Retinal pigment epithelial cell (primary cell): Measurements from ENCODE around the gene DDX27.
"Not testable (repeated sequence)": the region's sequence is repeated elsewhere in the genome, so short reads cannot be mapped to it uniquely, and the experiment has no call there.

Source experiments
- DNase-seq: peaks from one replicate; pipeline ENCODE4 v3.0.0-alpha.2; 2010; ENCODE audit warnings: low read depth
- H3K4me3 ChIP-seq: 2 replicates; pipeline ENCODE4 v1.5.1; 2011; ENCODE audit warnings: mild to moderate bottlenecking, low read length, control low read depth, moderate library complexity
- TF ChIP-seq, protein P1 (sequence below): conservative IDR thresholded peaks from 2 replicates; pipeline ENCODE4 v1.5.1; 2011; ENCODE audit warnings: low read depth, low read length, control low read depth, inconsistent platforms

The DDX27 gene

DNA sequence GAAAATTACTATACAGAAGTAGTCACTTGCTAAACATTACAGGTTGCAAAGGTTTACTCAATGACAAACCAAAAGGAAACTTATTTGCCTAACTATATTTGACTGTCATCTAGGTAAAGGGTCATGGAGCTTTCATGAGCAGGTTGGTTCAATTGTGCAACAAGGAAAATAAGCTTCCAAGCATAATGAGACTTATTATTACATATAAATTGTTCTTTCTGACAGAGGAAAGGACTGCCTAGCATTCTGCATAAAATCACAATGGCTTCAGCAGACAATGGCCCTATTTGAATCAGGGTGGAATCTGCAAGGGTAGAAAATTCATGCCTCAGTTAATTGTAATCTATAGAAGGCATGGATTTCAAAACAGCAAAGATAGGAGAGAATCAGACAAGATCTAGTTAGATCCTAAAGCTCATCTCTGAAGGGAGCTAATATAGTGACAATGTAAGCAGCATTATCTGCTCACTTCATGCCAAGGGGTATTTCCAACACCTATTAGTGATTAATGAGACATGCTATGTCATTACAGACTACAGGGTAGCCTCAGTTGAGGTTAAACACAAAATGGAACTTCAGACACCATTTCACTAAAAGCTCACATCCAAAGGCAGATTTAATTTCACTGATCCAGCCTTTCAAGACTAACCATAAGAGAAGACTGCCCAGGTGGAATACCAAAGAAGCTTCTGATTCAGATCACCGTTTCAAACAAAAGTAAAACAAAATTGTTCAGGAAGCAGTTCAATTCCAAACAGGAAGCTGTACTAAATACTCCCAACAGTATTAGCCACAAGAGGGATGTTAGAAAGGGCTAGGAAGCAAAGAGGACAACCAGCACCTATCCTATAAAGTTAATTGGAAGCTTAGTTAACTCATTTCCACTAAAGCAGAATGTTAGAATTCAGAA is 39.6 kb upstream of the DDX27 start:
- TF ChIP-seq, protein P1, sequence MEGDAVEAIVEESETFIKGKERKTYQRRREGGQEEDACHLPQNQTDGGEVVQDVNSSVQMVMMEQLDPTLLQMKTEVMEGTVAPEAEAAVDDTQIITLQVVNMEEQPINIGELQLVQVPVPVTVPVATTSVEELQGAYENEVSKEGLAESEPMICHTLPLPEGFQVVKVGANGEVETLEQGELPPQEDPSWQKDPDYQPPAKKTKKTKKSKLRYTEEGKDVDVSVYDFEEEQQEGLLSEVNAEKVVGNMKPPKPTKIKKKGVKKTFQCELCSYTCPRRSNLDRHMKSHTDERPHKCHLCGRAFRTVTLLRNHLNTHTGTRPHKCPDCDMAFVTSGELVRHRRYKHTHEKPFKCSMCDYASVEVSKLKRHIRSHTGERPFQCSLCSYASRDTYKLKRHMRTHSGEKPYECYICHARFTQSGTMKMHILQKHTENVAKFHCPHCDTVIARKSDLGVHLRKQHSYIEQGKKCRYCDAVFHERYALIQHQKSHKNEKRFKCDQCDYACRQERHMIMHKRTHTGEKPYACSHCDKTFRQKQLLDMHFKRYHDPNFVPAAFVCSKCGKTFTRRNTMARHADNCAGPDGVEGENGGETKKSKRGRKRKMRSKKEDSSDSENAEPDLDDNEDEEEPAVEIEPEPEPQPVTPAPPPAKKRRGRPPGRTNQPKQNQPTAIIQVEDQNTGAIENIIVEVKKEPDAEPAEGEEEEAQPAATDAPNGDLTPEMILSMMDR = no peak
- no peak overlapping the region for H3K4me3 ChIP-seq
- no peak for DNase-seq

DNA sequence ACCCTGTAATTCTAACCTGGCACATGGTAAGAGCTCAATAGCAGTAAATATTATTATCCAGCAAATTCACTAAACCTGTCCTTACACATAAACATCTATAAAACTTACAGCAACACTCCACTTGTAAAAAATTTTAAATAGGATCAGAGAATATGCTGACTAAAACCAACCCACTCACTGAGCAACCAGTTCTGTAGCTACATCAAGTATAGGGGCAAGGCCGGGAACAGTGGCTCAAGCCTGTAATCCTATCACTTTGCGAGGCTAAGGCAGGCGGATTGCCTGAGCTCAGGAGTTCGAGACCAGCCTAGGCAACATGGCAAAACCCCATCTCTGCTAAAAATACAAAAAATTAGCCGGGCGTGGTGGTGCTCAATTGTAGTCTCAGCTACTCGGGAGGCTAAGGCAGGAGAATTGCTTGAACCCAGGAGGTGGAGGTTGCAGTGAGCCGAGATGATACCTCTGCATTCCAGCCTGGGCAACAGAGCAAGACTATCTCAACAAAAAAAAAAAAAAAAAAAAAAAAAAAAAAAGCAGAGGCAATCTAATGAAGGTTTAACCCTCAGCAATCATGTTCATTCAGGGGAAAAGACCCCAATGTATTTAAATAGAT is 37.8 kb upstream of the DDX27 start:
- no peak for DNase-seq

DNA sequence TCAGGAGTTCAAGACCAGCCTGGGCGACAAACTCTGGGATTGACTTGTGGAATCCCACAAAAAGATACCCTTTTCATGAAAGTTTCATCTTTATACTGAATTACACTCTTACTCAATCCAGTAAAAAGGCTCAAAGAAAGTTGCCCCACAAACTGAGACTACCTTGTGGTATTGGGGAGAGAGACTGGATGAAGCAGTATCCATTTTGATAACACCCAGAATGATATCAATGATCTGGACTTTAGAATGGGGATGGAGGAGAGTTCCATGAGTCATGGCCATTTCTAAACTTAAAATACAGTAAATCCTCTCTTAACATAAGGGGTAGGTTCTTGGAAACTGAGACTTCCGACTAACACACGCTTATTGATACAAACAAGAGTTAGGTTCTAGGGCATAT is 35.8 kb upstream of the DDX27 start:
- H3K4me3 ChIP-seq = no peak overlapping the region
- no peak for DNase-seq
- TF ChIP-seq, protein P1 = no peak

More for the DNA sequence above, 37.8 kb upstream of the DDX27 start:
- no peak overlapping the region for H3K4me3 ChIP-seq
- TF ChIP-seq, protein P1 = no peak

DNA sequence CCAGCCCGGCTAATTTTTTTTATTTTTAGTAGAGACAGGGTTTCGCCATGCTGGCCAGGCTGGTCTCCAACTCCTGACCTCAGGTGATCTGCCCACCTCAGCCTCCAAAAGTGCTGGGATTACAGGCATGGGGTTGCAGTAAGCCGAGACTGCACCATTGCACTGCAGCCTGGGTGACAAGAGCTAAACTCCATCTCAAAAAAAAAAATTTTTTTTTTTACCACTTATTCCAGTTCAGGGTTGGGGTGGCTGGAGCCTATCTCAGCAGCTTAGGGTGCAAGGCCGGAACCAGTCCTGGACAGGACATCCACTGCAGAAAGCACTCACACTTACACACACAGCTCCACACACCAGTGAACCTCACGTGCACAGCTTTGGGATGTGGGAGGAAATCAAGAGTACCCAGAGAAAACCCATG is 35.1 kb upstream of the DDX27 start:
- DNase-seq = not testable (repeated sequence)

DNA sequence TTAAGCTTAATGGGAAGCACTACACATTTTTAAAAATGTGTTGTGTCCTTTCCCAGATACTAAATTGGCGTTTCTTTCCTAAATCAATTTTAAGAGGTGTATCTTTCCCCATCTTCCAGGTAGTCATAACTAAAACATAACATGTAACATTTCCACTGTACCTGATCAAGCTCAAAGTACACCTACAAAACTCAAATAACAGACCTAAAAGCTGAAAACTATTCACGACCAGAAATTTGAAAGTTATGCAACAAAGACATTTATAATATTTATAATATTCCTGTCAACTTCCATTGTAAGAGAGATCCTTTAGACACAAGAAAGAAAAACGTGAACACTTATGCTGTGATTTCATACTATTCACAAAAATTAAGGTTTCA is 34.5 kb upstream of the DDX27 start:
- TF ChIP-seq, protein P1 = no peak

More for the DNA sequence above, 35.1 kb upstream of the DDX27 start:
- H3K4me3 ChIP-seq = not testable (repeated sequence)

DNA sequence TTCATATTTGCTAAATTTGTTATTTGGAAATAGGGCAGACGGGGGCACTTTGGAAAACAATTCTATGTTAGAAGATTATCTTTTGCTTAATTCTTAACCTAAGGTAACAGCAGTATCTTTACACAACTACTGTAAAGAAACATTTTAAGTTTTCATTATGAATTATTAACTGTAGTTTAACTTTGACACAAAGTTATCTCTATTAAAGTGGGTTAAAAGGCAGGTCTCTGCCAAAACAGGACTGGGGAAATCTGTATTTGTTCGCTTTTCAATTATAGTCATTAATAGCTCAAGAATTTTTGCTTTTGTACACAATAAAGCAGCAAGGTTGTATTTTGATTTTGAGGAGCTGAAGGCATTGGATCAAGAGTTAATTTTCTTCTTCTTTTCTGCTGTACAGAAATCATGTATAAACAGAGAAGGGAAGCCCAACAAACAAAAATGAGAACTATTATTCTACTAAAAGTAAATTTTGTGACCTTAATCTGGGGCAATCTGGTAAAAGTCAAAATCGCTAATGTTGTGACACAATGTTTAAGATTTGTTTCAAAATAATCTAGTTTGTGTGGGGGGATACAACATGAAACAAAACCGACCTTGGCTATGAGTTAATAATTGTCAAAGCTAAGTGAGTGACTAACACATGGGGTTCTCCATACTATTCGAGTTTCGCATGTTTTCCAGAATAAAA is 34.0 kb upstream of the DDX27 start:
- no peak for DNase-seq
- no peak overlapping the region for H3K4me3 ChIP-seq
- TF ChIP-seq, protein P1 = no peak

More for the DNA sequence above, 34.5 kb upstream of the DDX27 start:
- DNase-seq = no peak
- no peak overlapping the region for H3K4me3 ChIP-seq

DNA sequence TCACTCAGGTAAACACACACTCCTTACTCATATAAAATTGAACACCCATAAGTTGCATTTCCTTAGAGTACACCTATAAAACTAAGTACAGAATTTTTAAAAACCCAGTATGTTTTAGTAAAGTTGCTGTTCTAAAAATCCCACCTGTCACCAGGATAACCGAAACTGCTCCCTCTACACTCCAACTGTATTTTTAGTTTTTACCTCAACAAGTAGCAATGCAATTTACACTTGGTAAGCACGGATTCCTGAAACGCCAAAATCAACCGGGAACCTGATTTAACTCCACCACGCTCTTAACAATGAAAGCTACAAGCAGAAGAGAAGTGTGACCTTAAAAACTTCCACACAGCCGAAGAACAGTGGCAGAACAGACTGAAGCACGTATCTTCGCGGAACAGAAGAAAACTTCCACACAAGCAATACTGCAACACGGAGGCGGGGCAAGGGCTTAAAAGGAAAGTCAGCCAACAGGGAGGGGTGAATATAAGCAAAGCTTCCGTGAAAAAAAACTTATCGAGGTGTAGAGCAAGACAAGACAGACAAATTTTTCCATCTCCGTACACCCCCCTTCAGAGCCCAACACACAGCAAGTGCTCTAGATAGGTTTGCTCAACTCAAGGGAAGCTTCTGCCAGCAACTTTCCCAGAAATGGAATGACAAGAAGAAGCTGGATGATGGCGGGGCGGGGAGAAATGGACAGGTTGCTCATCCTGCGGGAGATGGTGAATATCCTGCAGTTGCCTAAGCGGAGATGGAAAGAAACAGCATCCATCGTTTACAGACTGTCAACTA is 32.5 kb upstream of the DDX27 start:
- H3K4me3 ChIP-seq = peak overlapping the region; percentile 88
- TF ChIP-seq, protein P1 = no peak
- no peak for DNase-seq
